NB4 (cell line): ENCODE measurements around the gene PHACTR2.
A peak's percentile ranks its signal among the peaks of the same experiment; 100 is the strongest.
"Not testable (repeated sequence)": the region's sequence is repeated elsewhere in the genome, so short reads cannot be mapped to it uniquely, and the experiment has no call there.

ENCODE experiments used
- DNase-seq: peaks from one replicate; pipeline ENCODE4 v3.0.0; 2010; ENCODE audit warnings: low read depth
- H3K4me3 ChIP-seq: one replicate; pipeline ENCODE4 v1.5.1; 2011; ENCODE audit warnings: mild to moderate bottlenecking, low read depth, low read length, moderate library complexity
- CTCF ChIP-seq: IDR thresholded peaks from one replicate; pipeline ENCODE4 v1.5.1; 2012; ENCODE audit warnings: low read depth, low read length
- MAX ChIP-seq: IDR thresholded peaks from 2 replicates; pipeline ENCODE4 v1.6.1; 2011; ENCODE audit warnings: low read depth, low read length
- MYC ChIP-seq: IDR thresholded peaks from 2 replicates; pipeline ENCODE4 v1.6.1; 2011; ENCODE audit warnings: low read depth, low read length
- POLR2A ChIP-seq: IDR thresholded peaks from 2 replicates; pipeline ENCODE4 v1.6.1; 2011; ENCODE audit warnings: mild to moderate bottlenecking; ENCODE audit not compliant: insufficient read length; ENCODE audit errors: extremely low read depth

PHACTR2 gene

GRCh38 chr6:143872201-143872600 lies 194.4 kb downstream of the PHACTR2 start:
- H3K4me3 ChIP-seq, result no peak overlapping the region
- TF ChIP-seq MAX, result no peak
- TF ChIP-seq CTCF, result no peak
- no peak for TF ChIP-seq MYC
- no peak for TF ChIP-seq POLR2A
- no peak for DNase-seq

- not testable (repeated sequence) for DNase-seq, H3K4me3 ChIP-seq
These were observed 195.8 kb downstream of the PHACTR2 start for GRCh38 chr6:143873600-143873999.

GRCh38 chr6:143874503-143874902 lies 196.7 kb downstream of the PHACTR2 start:
- H3K4me3 ChIP-seq, result not testable (repeated sequence)
- peak; percentile 29 for DNase-seq

GRCh38 chr6:143877584-143878271 lies 200.0 kb downstream of the PHACTR2 start:
- DNase-seq, result no peak
- TF ChIP-seq POLR2A, result no peak
- no peak for TF ChIP-seq CTCF
- no peak for TF ChIP-seq MYC
- no peak for TF ChIP-seq MAX
- no peak overlapping the region for H3K4me3 ChIP-seq

GRCh38 chr6:143878272-143878760 lies 200.6 kb downstream of the PHACTR2 start:
- no peak overlapping the region for H3K4me3 ChIP-seq
- no peak for DNase-seq
- TF ChIP-seq MYC (no peak), MAX (no peak), POLR2A (no peak), CTCF (no peak)

GRCh38 chr6:143880412-143880811 lies 202.6 kb downstream of the PHACTR2 start:
- no peak for DNase-seq
- TF ChIP-seq CTCF (no peak), MYC (no peak), POLR2A (no peak), MAX (no peak)
- no peak overlapping the region for H3K4me3 ChIP-seq
